Measurements from ENCODE around the gene GTF2B. TPM values are rescaled to one million over a fixed set of nuclear protein-coding genes. Genes with fewer than 3 reads are reported as not detected.

The GTF2B gene
- total and polyA plus RNA-seq, 2 experiments from 2014 or later, result 19.8 to 19.9 TPM

DNA sequence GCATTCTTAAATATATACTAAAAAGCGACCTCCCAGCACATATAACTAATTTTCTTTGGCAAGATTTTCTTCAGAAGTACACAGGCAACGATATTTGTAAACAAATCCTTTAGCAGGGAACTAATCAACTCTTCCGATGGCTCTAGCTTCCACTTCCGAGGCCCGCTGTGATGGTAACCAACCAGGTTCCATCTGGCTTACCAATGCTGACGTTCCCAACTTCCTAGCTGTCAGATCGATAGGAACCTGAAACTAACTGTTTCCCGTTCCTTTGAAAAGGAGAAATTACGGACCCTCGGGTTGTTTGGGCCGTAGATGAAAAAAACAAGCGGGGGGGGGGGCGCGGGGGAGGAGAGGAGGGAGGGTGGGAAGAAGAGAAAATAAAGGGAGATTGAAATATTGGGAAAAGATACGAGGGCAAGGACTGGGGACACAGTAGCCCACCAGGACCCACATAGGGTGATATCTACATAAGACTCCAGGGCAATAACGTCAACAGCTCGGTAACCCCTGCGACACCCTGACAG lies 513 bp downstream of the GTF2B start (continued):
- TF ChIP-seq, protein P1, sequence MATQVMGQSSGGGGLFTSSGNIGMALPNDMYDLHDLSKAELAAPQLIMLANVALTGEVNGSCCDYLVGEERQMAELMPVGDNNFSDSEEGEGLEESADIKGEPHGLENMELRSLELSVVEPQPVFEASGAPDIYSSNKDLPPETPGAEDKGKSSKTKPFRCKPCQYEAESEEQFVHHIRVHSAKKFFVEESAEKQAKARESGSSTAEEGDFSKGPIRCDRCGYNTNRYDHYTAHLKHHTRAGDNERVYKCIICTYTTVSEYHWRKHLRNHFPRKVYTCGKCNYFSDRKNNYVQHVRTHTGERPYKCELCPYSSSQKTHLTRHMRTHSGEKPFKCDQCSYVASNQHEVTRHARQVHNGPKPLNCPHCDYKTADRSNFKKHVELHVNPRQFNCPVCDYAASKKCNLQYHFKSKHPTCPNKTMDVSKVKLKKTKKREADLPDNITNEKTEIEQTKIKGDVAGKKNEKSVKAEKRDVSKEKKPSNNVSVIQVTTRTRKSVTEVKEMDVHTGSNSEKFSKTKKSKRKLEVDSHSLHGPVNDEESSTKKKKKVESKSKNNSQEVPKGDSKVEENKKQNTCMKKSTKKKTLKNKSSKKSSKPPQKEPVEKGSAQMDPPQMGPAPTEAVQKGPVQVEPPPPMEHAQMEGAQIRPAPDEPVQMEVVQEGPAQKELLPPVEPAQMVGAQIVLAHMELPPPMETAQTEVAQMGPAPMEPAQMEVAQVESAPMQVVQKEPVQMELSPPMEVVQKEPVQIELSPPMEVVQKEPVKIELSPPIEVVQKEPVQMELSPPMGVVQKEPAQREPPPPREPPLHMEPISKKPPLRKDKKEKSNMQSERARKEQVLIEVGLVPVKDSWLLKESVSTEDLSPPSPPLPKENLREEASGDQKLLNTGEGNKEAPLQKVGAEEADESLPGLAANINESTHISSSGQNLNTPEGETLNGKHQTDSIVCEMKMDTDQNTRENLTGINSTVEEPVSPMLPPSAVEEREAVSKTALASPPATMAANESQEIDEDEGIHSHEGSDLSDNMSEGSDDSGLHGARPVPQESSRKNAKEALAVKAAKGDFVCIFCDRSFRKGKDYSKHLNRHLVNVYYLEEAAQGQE (IDR thresholded peaks at IDR 0.05; ENCODE audit: unreplicated experiment), result no peak

DNA sequence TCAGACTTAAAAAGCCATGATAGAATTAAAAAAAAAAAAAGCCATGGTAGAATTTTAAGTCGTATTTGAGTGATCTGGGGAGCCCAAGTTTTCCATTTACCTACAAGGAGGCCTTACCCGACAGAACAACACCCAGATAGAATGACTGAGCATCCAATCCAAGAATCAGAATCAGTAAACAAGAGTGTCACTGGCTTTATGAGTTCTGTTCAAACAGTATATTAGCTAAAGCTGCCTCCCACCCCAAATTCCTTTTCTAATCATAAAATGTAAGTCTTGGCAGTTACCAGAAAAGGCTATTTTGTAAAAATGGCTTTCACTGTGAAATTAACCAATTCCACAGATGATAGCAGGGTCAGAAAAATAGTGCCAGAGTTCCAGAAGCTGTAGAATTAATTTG lies 1.2 kb downstream of the GTF2B start:
- no peak for DNase-seq (ENCODE audit: low spot score)
- Histone ChIP-seq H3K27me3 (ENCODE audit: insufficient read depth) (no peaks in the 10 kb centered on the region), H4K20me1 (replicated peaks; ENCODE audit: insufficient read depth) (no peaks in the 10 kb centered on the region; the same call in 1 of the 2 replicates), H3K27ac (ENCODE audit: low read depth) (no peak overlapping the region), H3K9me2 (ENCODE audit: insufficient read depth) (no peaks in the 10 kb centered on the region), H3K36me3 (ENCODE audit: insufficient read depth) (peaks cover 8% of the 10 kb centered on the region; the same call in 1 of the 2 replicates), H3K4me3 (peak overlapping the region; percentile 81), H2AFZ (no peak overlapping the region), H3K4me1 (ENCODE audit: insufficient read depth) (peaks cover 7% of the 10 kb centered on the region; the same call in 1 of the 2 replicates), H3F3A (replicated peaks; ENCODE audit: low read depth) (no peaks in the 10 kb centered on the region), H3K79me2 (replicated peaks; ENCODE audit: insufficient read depth) (peaks cover 25% of the 10 kb centered on the region), H3K4me2 (peak overlapping the region; percentile 81)
- Mint-ChIP-seq H3K27ac (no peak overlapping the region), H3K4me3 (peak overlapping the region; percentile 96), H3K36me3 (ENCODE audit: low read depth) (peaks cover 3% of the 10 kb centered on the region; the same call in 1 of the 3 replicates), H3K4me1 (peaks cover 13% of the 10 kb centered on the region), H3K27me3 (ENCODE audit: insufficient read depth, low read depth, poor library complexity) (peaks cover 5% of the 10 kb centered on the region), H3K9me3 (peaks cover 2% of the 10 kb centered on the region; the same call in 1 of the 3 replicates)
- no peak for ATAC-seq
- TF ChIP-seq, protein P2, sequence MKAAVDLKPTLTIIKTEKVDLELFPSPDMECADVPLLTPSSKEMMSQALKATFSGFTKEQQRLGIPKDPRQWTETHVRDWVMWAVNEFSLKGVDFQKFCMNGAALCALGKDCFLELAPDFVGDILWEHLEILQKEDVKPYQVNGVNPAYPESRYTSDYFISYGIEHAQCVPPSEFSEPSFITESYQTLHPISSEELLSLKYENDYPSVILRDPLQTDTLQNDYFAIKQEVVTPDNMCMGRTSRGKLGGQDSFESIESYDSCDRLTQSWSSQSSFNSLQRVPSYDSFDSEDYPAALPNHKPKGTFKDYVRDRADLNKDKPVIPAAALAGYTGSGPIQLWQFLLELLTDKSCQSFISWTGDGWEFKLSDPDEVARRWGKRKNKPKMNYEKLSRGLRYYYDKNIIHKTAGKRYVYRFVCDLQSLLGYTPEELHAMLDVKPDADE (IDR thresholded peaks at IDR 0.05), result no peak
- TF ChIP-seq POLR2AphosphoS5 (IDR thresholded peaks at IDR 0.05; ENCODE audit: low read depth) (no peak), ZNF331 (CRISPR knock-in tag; IDR thresholded peaks at IDR 0.05; ENCODE audit: low read depth) (no peak), EZH2 (IDR thresholded peaks at IDR 0.05; ENCODE audit: low read depth, unreplicated experiment) (no peak), STAT1 (IDR thresholded peaks at IDR 0.05; ENCODE audit: unreplicated experiment) (no peak), ZNF114 (CRISPR knock-in tag; IDR thresholded peaks at IDR 0.05) (no peak), JUNB (IDR thresholded peaks at IDR 0.05; ENCODE audit: unreplicated experiment) (no peak), CREB1 (CRISPR knock-in tag; IDR thresholded peaks at IDR 0.05; ENCODE audit: low read depth) (no peak), NANOG (IDR thresholded peaks at IDR 0.05; ENCODE audit: borderline replicate concordance) (no peak)
- TF ChIP-seq, protein P1 (IDR thresholded peaks at IDR 0.05; ENCODE audit: unreplicated experiment), result no peak
- TF ChIP-seq, protein P3, sequence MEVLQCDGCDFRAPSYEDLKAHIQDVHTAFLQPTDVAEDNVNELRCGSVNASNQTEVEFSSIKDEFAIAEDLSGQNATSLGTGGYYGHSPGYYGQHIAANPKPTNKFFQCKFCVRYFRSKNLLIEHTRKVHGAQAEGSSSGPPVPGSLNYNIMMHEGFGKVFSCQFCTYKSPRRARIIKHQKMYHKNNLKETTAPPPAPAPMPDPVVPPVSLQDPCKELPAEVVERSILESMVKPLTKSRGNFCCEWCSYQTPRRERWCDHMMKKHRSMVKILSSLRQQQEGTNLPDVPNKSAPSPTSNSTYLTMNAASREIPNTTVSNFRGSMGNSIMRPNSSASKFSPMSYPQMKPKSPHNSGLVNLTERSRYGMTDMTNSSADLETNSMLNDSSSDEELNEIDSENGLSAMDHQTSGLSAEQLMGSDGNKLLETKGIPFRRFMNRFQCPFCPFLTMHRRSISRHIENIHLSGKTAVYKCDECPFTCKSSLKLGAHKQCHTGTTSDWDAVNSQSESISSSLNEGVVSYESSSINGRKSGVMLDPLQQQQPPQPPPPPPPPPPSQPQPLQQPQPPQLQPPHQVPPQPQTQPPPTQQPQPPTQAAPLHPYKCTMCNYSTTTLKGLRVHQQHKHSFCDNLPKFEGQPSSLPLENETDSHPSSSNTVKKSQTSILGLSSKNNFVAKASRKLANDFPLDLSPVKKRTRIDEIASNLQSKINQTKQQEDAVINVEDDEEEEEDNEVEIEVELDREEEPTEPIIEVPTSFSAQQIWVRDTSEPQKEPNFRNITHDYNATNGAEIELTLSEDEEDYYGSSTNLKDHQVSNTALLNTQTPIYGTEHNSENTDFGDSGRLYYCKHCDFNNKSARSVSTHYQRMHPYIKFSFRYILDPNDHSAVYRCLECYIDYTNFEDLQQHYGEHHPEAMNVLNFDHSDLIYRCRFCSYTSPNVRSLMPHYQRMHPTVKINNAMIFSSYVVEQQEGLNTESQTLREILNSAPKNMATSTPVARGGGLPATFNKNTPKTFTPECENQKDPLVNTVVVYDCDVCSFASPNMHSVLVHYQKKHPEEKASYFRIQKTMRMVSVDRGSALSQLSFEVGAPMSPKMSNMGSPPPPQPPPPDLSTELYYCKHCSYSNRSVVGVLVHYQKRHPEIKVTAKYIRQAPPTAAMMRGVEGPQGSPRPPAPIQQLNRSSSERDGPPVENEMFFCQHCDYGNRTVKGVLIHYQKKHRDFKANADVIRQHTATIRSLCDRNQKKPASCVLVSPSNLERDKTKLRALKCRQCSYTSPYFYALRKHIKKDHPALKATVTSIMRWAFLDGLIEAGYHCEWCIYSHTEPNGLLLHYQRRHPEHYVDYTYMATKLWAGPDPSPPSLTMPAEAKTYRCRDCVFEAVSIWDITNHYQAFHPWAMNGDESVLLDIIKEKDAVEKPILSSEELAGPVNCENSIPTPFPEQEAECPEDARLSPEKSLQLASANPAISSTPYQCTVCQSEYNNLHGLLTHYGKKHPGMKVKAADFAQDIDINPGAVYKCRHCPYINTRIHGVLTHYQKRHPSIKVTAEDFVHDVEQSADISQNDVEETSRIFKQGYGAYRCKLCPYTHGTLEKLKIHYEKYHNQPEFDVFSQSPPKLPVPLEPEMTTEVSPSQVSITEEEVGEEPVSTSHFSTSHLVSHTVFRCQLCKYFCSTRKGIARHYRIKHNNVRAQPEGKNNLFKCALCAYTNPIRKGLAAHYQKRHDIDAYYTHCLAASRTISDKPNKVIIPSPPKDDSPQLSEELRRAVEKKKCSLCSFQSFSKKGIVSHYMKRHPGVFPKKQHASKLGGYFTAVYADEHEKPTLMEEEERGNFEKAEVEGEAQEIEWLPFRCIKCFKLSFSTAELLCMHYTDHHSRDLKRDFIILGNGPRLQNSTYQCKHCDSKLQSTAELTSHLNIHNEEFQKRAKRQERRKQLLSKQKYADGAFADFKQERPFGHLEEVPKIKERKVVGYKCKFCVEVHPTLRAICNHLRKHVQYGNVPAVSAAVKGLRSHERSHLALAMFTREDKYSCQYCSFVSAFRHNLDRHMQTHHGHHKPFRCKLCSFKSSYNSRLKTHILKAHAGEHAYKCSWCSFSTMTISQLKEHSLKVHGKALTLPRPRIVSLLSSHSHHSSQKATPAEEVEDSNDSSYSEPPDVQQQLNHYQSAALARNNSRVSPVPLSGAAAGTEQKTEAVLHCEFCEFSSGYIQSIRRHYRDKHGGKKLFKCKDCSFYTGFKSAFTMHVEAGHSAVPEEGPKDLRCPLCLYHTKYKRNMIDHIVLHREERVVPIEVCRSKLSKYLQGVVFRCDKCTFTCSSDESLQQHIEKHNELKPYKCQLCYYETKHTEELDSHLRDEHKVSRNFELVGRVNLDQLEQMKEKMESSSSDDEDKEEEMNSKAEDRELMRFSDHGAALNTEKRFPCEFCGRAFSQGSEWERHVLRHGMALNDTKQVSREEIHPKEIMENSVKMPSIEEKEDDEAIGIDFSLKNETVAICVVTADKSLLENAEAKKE (CRISPR knock-in tag; IDR thresholded peaks at IDR 0.05), result no peak
